HG02678 (cell line): Measurements from ENCODE around the gene LINC00237.
A peak's percentile ranks its signal among the peaks of the same experiment; 100 is the strongest.

Experiments used
- ATAC-seq: cut with Tn5 transposase; IDR thresholded peaks from one replicate; pipeline ENCODE4 v1.9.1; 2021; ENCODE audit warnings: mild to moderate bottlenecking, moderate library complexity; ENCODE audit not compliant: unreplicated experiment

The LINC00237 gene

GRCh38 chr20:21125849-21126580 lies 19.9 kb upstream of the LINC00237 start, which contains the start of gene KIZ:
Gene KIZ (plus strand): TSS chr20:21126082. CDS start chr20:21126116, 34 bp downstream.
- peak; percentile 96 for ATAC-seq

- peak; percentile 22 for ATAC-seq
Observed at GRCh38 chr20:21125072-21125848, 19.1 kb upstream of the LINC00237 start.

- ATAC-seq = no peak
Observed at GRCh38 chr20:21124190-21124589, 18.0 kb upstream of the LINC00237 start.

GRCh38 chr20:21118782-21119181 lies 12.6 kb upstream of the LINC00237 start:
- no peak for ATAC-seq

- ATAC-seq = no peak
Observed at GRCh38 chr20:21118138-21118537, 12.0 kb upstream of the LINC00237 start.

- no peak for ATAC-seq
Observed at GRCh38 chr20:21117521-21117920, 11.4 kb upstream of the LINC00237 start.

- no peak for ATAC-seq
Observed at GRCh38 chr20:21114584-21114983, 8.4 kb upstream of the LINC00237 start.

GRCh38 chr20:21113697-21114096 lies 7.5 kb upstream of the LINC00237 start:
- no peak for ATAC-seq

- no peak for ATAC-seq
Observed at GRCh38 chr20:21111416-21111815, 5.3 kb upstream of the LINC00237 start.

- no peak for ATAC-seq
Observed at GRCh38 chr20:21110811-21111210, 4.7 kb upstream of the LINC00237 start.

- ATAC-seq = no peak
Observed at GRCh38 chr20:21109144-21109543, 3.0 kb upstream of the LINC00237 start.

GRCh38 chr20:21105429-21106170 lies 558 bp downstream of the LINC00237 start:
- ATAC-seq = no peak

- ATAC-seq = no peak
Observed at GRCh38 chr20:21104921-21105320, 1.2 kb downstream of the LINC00237 start.

- ATAC-seq = no peak
Observed at GRCh38 chr20:21104466-21104761, 1.7 kb downstream of the LINC00237 start.

- ATAC-seq = no peak
Observed at GRCh38 chr20:21103582-21104465, 2.3 kb downstream of the LINC00237 start.

GRCh38 chr20:21102603-21103311 lies 3.4 kb downstream of the LINC00237 start:
- peak; percentile 43 for ATAC-seq

GRCh38 chr20:21101932-21102575 lies 4.1 kb downstream of the LINC00237 start:
- no peak for ATAC-seq

GRCh38 chr20:21101453-21101931 lies 4.7 kb downstream of the LINC00237 start:
- ATAC-seq = no peak
